Astrocyte of the spinal cord (primary cell): ENCODE data around the gene STUB1.

Experiments used
- DNase-seq: peaks from one replicate; pipeline ENCODE4 v3.0.0; 2011; ENCODE audit warnings: low read depth, low spot score
- H3K4me3 ChIP-seq: 2 replicates; pipeline ENCODE4 v1.5.1; 2011; ENCODE audit warnings: low read depth, mild to moderate bottlenecking, low read length, moderate library complexity
- CTCF ChIP-seq: IDR thresholded peaks from 2 replicates; pipeline ENCODE4 v1.5.1; 2012; ENCODE audit warnings: low read depth, mild to moderate bottlenecking, low read length, inconsistent platforms
- in situ Hi-C: cut with HindIII; loops from 2 replicates; pipeline ENCODE4 v1.10.0; 2017; ENCODE audit warnings: low sequenced_read_pairs

STUB1 gene

GRCh38 chr16:648781-649589, 31.2 kb upstream of the STUB1 start, which contains the start of gene WDR90:
Gene WDR90 (plus strand): TSS chr16:649365. CDS start chr16:649417, 52 bp downstream.
- peak; percentile 88 for DNase-seq
- in situ Hi-C loops, result no loop called here
- no peak for TF ChIP-seq CTCF
- H3K4me3 ChIP-seq, result peak within 1 kb of the TSS; percentile 61

- no peak for TF ChIP-seq CTCF
- H3K4me3 ChIP-seq, result peak overlapping the region; percentile 61
- in situ Hi-C loops, result no loop called here
- no peak for DNase-seq
These were observed 30.6 kb upstream of the STUB1 start for GRCh38 chr16:649631-650030.

- H3K4me3 ChIP-seq, result no peak overlapping the region
- no peak for DNase-seq
- TF ChIP-seq CTCF, result no peak
- in situ Hi-C loops, result no loop called here
These were observed 28.4 kb upstream of the STUB1 start for GRCh38 chr16:651844-652243.

GRCh38 chr16:652454-653305, 27.5 kb upstream of the STUB1 start:
- no peak for TF ChIP-seq CTCF
- H3K4me3 ChIP-seq, result no peak overlapping the region
- in situ Hi-C loops, result no loop called here
- DNase-seq, result no peak

GRCh38 chr16:654034-654433, 26.2 kb upstream of the STUB1 start:
- TF ChIP-seq CTCF, result no peak
- H3K4me3 ChIP-seq, result no peak overlapping the region
- no peak for DNase-seq
- in situ Hi-C loops, result no loop called here

- in situ Hi-C loops, result no loop called here
- no peak overlapping the region for H3K4me3 ChIP-seq
- no peak for DNase-seq
- no peak for TF ChIP-seq CTCF
These were observed 22.7 kb upstream of the STUB1 start for GRCh38 chr16:657487-657886.
